ENCODE measurements around the gene KRTAP1-3. TPM values are rescaled to one million over a fixed set of nuclear protein-coding genes. Genes with fewer than 3 reads are reported as not detected.

The KRTAP1-3 gene
- total and polyA plus RNA-seq, 2 donors (not counting 1 experiment from before 2014, with no cell fraction given) = not detected

DNA sequence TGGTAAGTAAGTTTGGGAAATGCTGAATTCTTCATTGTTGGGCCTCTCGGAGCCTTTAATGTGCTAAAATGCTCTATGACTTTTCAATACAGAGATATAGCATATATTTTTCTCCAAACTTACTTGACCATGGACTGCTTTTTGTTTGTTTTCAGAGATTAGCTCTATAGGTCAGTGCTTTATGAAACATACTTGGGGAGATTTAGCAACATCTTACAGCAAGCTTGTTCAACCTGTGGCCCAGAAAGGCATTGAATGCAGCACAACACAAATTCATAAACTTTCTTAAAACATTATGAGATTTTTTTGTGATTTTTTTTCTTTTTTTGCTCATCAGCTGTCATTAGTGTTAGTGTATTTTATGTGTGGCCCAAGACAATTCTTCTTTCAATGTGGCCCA lies 24.7 kb downstream of the KRTAP1-3 start:
- no peak for DNase-seq (ENCODE audit: low read depth in 2 of 2)
- H3K9ac ChIP-seq (ENCODE audit: insufficient read depth, low read length) = no peak overlapping the region
- H3K4me1 ChIP-seq (ENCODE audit: control insufficient read depth, extremely low read depth, insufficient read depth, low read length) = peaks cover 2% of the 10 kb centered on the region
- no peaks in the 10 kb centered on the region for H3K36me3 ChIP-seq (ENCODE audit: control insufficient read depth, insufficient read depth, low read length)
- no peaks in the 10 kb centered on the region for H3K9me3 ChIP-seq (ENCODE audit: control insufficient read depth, insufficient read depth, low read depth, low read length)
- no peak overlapping the region for H3K4me2 ChIP-seq (ENCODE audit: extremely low read depth, insufficient read depth, low read length)
- no peak overlapping the region for H3K27ac ChIP-seq (ENCODE audit: insufficient read depth, low read length)
- no peaks in the 10 kb centered on the region for H4K20me1 ChIP-seq (ENCODE audit: control insufficient read depth, extremely low read depth, insufficient read depth, low read length)
- no peaks in the 10 kb centered on the region for H3K27me3 ChIP-seq (ENCODE audit: control insufficient read depth, insufficient read depth, low read length)
- no peak overlapping the region for H2AFZ ChIP-seq (ENCODE audit: low read length)
- no peak for TF ChIP-seq EZH2 (IDR thresholded peaks at IDR 0.05; ENCODE audit: low read length, missing control alignments)
- TF ChIP-seq, protein P1, sequence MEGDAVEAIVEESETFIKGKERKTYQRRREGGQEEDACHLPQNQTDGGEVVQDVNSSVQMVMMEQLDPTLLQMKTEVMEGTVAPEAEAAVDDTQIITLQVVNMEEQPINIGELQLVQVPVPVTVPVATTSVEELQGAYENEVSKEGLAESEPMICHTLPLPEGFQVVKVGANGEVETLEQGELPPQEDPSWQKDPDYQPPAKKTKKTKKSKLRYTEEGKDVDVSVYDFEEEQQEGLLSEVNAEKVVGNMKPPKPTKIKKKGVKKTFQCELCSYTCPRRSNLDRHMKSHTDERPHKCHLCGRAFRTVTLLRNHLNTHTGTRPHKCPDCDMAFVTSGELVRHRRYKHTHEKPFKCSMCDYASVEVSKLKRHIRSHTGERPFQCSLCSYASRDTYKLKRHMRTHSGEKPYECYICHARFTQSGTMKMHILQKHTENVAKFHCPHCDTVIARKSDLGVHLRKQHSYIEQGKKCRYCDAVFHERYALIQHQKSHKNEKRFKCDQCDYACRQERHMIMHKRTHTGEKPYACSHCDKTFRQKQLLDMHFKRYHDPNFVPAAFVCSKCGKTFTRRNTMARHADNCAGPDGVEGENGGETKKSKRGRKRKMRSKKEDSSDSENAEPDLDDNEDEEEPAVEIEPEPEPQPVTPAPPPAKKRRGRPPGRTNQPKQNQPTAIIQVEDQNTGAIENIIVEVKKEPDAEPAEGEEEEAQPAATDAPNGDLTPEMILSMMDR (conservative IDR thresholded peaks at IDR 0.05 in 1 of 2, IDR thresholded peaks at IDR 0.05 in 1 of 2; ENCODE audit: low read depth in 1 of 2, low read length in 2 of 2) = no peak
- H3K4me3 ChIP-seq (replicated peaks in 1 of 4; ENCODE audit: control extremely low read depth in 1 of 4, insufficient read depth in 1 of 4, low read depth in 3 of 4, low read length in 4 of 4) = no peak overlapping the region
- H3K79me2 ChIP-seq (ENCODE audit: control insufficient read depth, insufficient read depth, low read length) = no peaks in the 10 kb centered on the region

DNA sequence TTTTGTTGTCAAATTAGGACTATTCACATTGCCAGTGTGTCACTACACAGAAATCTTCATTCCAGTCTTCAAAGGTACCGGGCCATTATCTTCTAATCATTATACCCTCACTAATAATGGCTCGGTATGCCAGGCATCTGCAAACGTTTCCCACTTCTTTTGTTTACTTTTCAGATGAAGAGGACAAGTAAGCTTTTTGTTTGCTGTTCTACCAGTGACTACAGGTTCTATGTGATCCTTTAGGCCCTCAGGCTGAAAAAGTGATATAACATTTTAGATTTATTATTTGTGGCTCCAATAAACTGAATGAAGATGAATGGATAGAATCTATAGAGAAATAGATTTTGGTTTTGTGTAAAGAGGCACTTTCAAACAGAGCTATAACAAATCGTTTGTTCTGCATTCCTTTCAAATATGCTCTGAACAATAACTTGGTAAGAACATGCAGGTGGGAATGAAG lies 25.3 kb downstream of the KRTAP1-3 start:
- no peaks in the 10 kb centered on the region for H4K20me1 ChIP-seq (ENCODE audit: control insufficient read depth, extremely low read depth, insufficient read depth, low read length)
- no peaks in the 10 kb centered on the region for H3K27me3 ChIP-seq (ENCODE audit: control insufficient read depth, insufficient read depth, low read length)
- no peaks in the 10 kb centered on the region for H3K36me3 ChIP-seq (ENCODE audit: control insufficient read depth, insufficient read depth, low read length)
- no peaks in the 10 kb centered on the region for H3K79me2 ChIP-seq (ENCODE audit: control insufficient read depth, insufficient read depth, low read length)
- no peak overlapping the region for H2AFZ ChIP-seq (ENCODE audit: low read length)
- H3K9me3 ChIP-seq (ENCODE audit: control insufficient read depth, insufficient read depth, low read depth, low read length) = no peaks in the 10 kb centered on the region
- no peak overlapping the region for H3K9ac ChIP-seq (ENCODE audit: insufficient read depth, low read length)
- no peak overlapping the region for H3K4me3 ChIP-seq (replicated peaks in 1 of 4; ENCODE audit: control extremely low read depth in 1 of 4, insufficient read depth in 1 of 4, low read depth in 3 of 4, low read length in 4 of 4)
- no peak for DNase-seq (ENCODE audit: low read depth in 2 of 2)
- no peak for TF ChIP-seq EZH2 (IDR thresholded peaks at IDR 0.05; ENCODE audit: low read length, missing control alignments)
- TF ChIP-seq, protein P1 (conservative IDR thresholded peaks at IDR 0.05 in 1 of 2, IDR thresholded peaks at IDR 0.05 in 1 of 2; ENCODE audit: low read depth in 1 of 2, low read length in 2 of 2) = no peak
- peaks cover 2% of the 10 kb centered on the region for H3K4me1 ChIP-seq (ENCODE audit: control insufficient read depth, extremely low read depth, insufficient read depth, low read length)
- H3K4me2 ChIP-seq (ENCODE audit: extremely low read depth, insufficient read depth, low read length) = no peak overlapping the region
- H3K27ac ChIP-seq (ENCODE audit: insufficient read depth, low read length) = no peak overlapping the region

DNA sequence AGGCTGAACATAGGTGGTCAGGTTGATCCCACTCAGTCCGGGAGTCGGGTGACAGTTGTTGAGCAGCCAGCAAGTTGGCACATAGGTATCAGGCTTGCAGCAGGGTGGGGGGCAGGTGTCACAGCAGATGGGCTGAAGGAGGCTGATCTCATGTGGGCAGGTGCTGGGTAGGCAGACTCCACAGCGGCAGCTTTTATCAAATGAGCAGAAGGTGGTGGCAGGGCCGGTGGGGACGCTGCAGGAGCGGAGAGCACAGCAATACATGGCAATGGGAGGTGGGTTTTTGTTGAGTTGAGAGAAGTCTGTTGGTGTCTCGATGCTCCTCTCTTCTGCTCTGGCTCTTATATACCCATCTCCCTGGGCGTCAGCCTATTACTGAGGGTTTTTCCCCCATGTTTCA lies 25.9 kb downstream of the KRTAP1-3 start, which contains the start of gene KRTAP3-1:
KRTAP3-1 (minus strand) TSS at position 318 of the 400 bp plus-strand sequence; CDS start at position 264, 54 bp downstream.
- TF ChIP-seq EZH2 (IDR thresholded peaks at IDR 0.05; ENCODE audit: low read length, missing control alignments) = no peak
- TF ChIP-seq, protein P1 (conservative IDR thresholded peaks at IDR 0.05 in 1 of 2, IDR thresholded peaks at IDR 0.05 in 1 of 2; ENCODE audit: low read depth in 1 of 2, low read length in 2 of 2) = no peak
- H3K79me2 ChIP-seq (ENCODE audit: control insufficient read depth, insufficient read depth, low read length) = no peaks in the 10 kb centered on the region
- no peaks in the 10 kb centered on the region for H3K27me3 ChIP-seq (ENCODE audit: control insufficient read depth, insufficient read depth, low read length)
- no peak within 1 kb of the TSS for H3K4me2 ChIP-seq (ENCODE audit: extremely low read depth, insufficient read depth, low read length)
- no peaks in the 10 kb centered on the region for H4K20me1 ChIP-seq (ENCODE audit: control insufficient read depth, extremely low read depth, insufficient read depth, low read length)
- H2AFZ ChIP-seq (ENCODE audit: low read length) = no peak within 1 kb of the TSS
- peaks cover 2% of the 10 kb centered on the region for H3K4me1 ChIP-seq (ENCODE audit: control insufficient read depth, extremely low read depth, insufficient read depth, low read length)
- DNase-seq (ENCODE audit: low read depth in 2 of 2) = no peak
- no peaks in the 10 kb centered on the region for H3K9me3 ChIP-seq (ENCODE audit: control insufficient read depth, insufficient read depth, low read depth, low read length)
- H3K27ac ChIP-seq (ENCODE audit: insufficient read depth, low read length) = no peak within 1 kb of the TSS
- H3K4me3 ChIP-seq (replicated peaks in 1 of 4; ENCODE audit: control extremely low read depth in 1 of 4, insufficient read depth in 1 of 4, low read depth in 3 of 4, low read length in 4 of 4) = no peak within 1 kb of the TSS
- H3K36me3 ChIP-seq (ENCODE audit: control insufficient read depth, insufficient read depth, low read length) = no peaks in the 10 kb centered on the region
- no peak within 1 kb of the TSS for H3K9ac ChIP-seq (ENCODE audit: insufficient read depth, low read length)

Measured in fibroblast of lung (primary cell).